K562 (cell line): ENCODE results near the gene CATSPER1. TPM values are rescaled to one million over a fixed set of nuclear protein-coding genes. Genes with fewer than 3 reads are reported as not detected.

Source experiments
- ATF1 ChIP-seq, 2 experiments: fragments of 450-650 bp in 1 of 2; IDR thresholded peaks; 2 replicates each; pipeline ENCODE4 v1.6.1; 2016; ENCODE audit warnings: missing compliant biosample characterization in 1 of 2, missing genetic modification characterization in 1 of 2
- CXXC5 ChIP-seq: fragments of 250-450 bp; sonication (Bioruptor Pico); IDR thresholded peaks from 2 replicates; pipeline ENCODE4 v1.8.0; 2022; ENCODE audit warnings: inconsistent platforms, mild to moderate bottlenecking, moderate library complexity
- ESRRA ChIP-seq: fragments of 450-650 bp; IDR thresholded peaks from 2 replicates; pipeline ENCODE4 v1.6.1; 2014; ENCODE audit warnings: low read depth, mild to moderate bottlenecking, moderate library complexity, borderline replicate concordance
- ETV1 ChIP-seq: fragments of 450-650 bp; conservative IDR thresholded peaks from 2 replicates; pipeline ENCODE4 v1.6.1; 2016; ENCODE audit warnings: missing genetic modification characterization, control low read depth, low read depth, missing compliant biosample characterization
- FOXA3 ChIP-seq, 2 experiments: fragments of 450-650 bp in 1 of 2; sonication (generic) in 1 of 2; formaldehyde crosslinking; IDR thresholded peaks in 1 of 2; conservative IDR thresholded peaks in 1 of 2; 2 replicates each; pipeline versions ENCODE4 v1.4.0 to v1.8.0; 2020 to 2022; ENCODE audit warnings: mild to moderate bottlenecking in 2 of 2, missing genetic modification reagents in 1 of 2
- GTF2E2 ChIP-seq: fragments of 200-800 bp; sonication (Bioruptor generic); IDR thresholded peaks from 2 replicates; pipeline ENCODE4 v1.6.1; 2016; ENCODE audit warnings: missing genetic modification characterization, missing compliant biosample characterization
- HMGN3 ChIP-seq: IDR thresholded peaks from 2 replicates; pipeline ENCODE4 v1.6.1; 2011; ENCODE audit warnings: borderline replicate concordance, low read depth, mild to moderate bottlenecking, mixed read lengths, low read length; ENCODE audit not compliant: insufficient read length; ENCODE audit errors: extremely low read depth
- HNRNPLL ChIP-seq: fragments of 200-400 bp; formaldehyde crosslinking; IDR thresholded peaks from 2 replicates; pipeline ENCODE4 v1.6.1; 2017; ENCODE audit warnings: low read length, low read depth, mild to moderate bottlenecking; ENCODE audit not compliant: poor library complexity, severe bottlenecking
- JUND ChIP-seq, 2 experiments: IDR thresholded peaks; 2 replicates in 1 of 2; 3 replicates in 1 of 2; pipeline ENCODE4 v1.6.1; 2011; ENCODE audit warnings: borderline replicate concordance in 2 of 2, low read depth in 2 of 2, low read length in 2 of 2, improper control_type of control experiment in 1 of 2, missing biosample characterization in 1 of 2, missing genetic modification characterization in 1 of 2, missing genetic modification reagents in 1 of 2
- KDM5B ChIP-seq: fragments of 200-600 bp; sonication (generic); IDR thresholded peaks from 2 replicates; pipeline ENCODE4 v1.6.1; 2012; ENCODE audit warnings: low read depth, mild to moderate bottlenecking, moderate library complexity, low read length, control low read depth, inconsistent platforms; ENCODE audit not compliant: insufficient replicate concordance
- MEF2A ChIP-seq: IDR thresholded peaks from 2 replicates; pipeline ENCODE4 v1.6.1; 2011; ENCODE audit warnings: low read depth, mild to moderate bottlenecking, low read length, moderate library complexity; ENCODE audit not compliant: control insufficient read depth
- NFYB ChIP-seq: IDR thresholded peaks from 2 replicates; pipeline ENCODE4 v1.6.1; 2011; ENCODE audit warnings: mild to moderate bottlenecking, moderate library complexity; ENCODE audit not compliant: insufficient read length; ENCODE audit errors: extremely low read depth
- PHF8 ChIP-seq: fragments of 200-600 bp; sonication (generic); IDR thresholded peaks from 2 replicates; pipeline ENCODE4 v1.6.1; 2012; ENCODE audit warnings: mixed run types, mild to moderate bottlenecking, inconsistent platforms, low read length, moderate library complexity, borderline replicate concordance
- PML ChIP-seq: IDR thresholded peaks from 2 replicates; pipeline ENCODE4 v1.6.1; 2012; ENCODE audit warnings: low read length, inconsistent platforms
- POLR2AphosphoS5 ChIP-seq: IDR thresholded peaks from 2 replicates; pipeline ENCODE4 v1.6.1; 2011; ENCODE audit warnings: mild to moderate bottlenecking, low read depth, low read length, moderate library complexity; ENCODE audit not compliant: control insufficient read depth, insufficient read depth
- POLR2G ChIP-seq: fragments of 200-400 bp; formaldehyde crosslinking; IDR thresholded peaks from 2 replicates; pipeline ENCODE4 v1.6.1; 2017; ENCODE audit warnings: low read depth, mild to moderate bottlenecking, antibody characterized with exemption, low read length, moderate library complexity
- POLR2H ChIP-seq: IDR thresholded peaks from 2 replicates; pipeline ENCODE4 v1.6.1; 2016; ENCODE audit warnings: missing genetic modification characterization, low read depth, mild to moderate bottlenecking, control low read depth, missing compliant biosample characterization, moderate library complexity
- RBBP5 ChIP-seq: fragments of 200-600 bp; sonication (generic); IDR thresholded peaks from 2 replicates; pipeline ENCODE4 v1.6.1; 2012; ENCODE audit warnings: borderline replicate concordance, mild to moderate bottlenecking, low read length, control low read depth, inconsistent platforms; ENCODE audit not compliant: insufficient read depth, poor library complexity, severe bottlenecking
- RBM17 ChIP-seq: fragments of 200-400 bp; formaldehyde crosslinking; IDR thresholded peaks from 2 replicates; pipeline ENCODE4 v1.6.1; 2017; ENCODE audit warnings: low read depth, mild to moderate bottlenecking, low read length, borderline replicate concordance
- TAF15 ChIP-seq: fragments of 200-400 bp; formaldehyde crosslinking; IDR thresholded peaks from 2 replicates; pipeline ENCODE4 v1.6.1; 2017; ENCODE audit warnings: mild to moderate bottlenecking, low read depth, low read length, moderate library complexity
- TAF9B ChIP-seq: fragments of 450-650 bp; IDR thresholded peaks from 2 replicates; pipeline ENCODE4 v1.6.1; 2018; ENCODE audit warnings: mild to moderate bottlenecking; ENCODE audit not compliant: partially characterized antibody
- ZNF263 ChIP-seq: sonication (generic); formaldehyde crosslinking; IDR thresholded peaks from 2 replicates; pipeline ENCODE4 v1.8.0; 2022; ENCODE audit warnings: mild to moderate bottlenecking, missing genetic modification reagents, borderline replicate concordance
- polyA plus RNA-seq, 8 experiments: library from polyadenylated mRNA; depleted of rRNA in 4 of 8; stranded (reverse) in 5 of 8; unstranded in 3 of 8; fragments of >200 nt; fragmentation: Nextera tagmentation in 2 of 8; fragmentation: Illumina TruSeq in 1 of 8; extraction: Ambion mirVana in 2 of 8; extraction: Trizol in 1 of 8; gene quantifications; 2 replicates each; pipeline versions ENCODE4 v1.2.1 to v1.2.3, GENCODE V29; 2011 to 2014; ENCODE audit warnings: inconsistent platforms in 1 of 8, missing spikeins in 1 of 8
- total RNA-seq, 7 experiments: library from RNA; depleted of rRNA in 6 of 7; stranded (reverse); fragments of >200 nt in 6 of 7; fragmentation: Illumina TruSeq in 2 of 7; extraction: Trizol in 2 of 7; gene quantifications; 2 replicates each; pipeline versions ENCODE4 v1.2.1 to v1.2.3, GENCODE V29; 2011 to 2021; ENCODE audit warnings: low replicate concordance in 1 of 7
- TF ChIP-seq, protein P1 (sequence below), 2 experiments: fragments of 250-450 bp in 1 of 2; fragments of 450-650 bp in 1 of 2; sonication (Bioruptor Pico) in 1 of 2; IDR thresholded peaks; 2 replicates each; pipeline versions ENCODE4 v1.6.1 to v1.8.0; 2016 to 2021; ENCODE audit warnings: mild to moderate bottlenecking in 2 of 2, moderate library complexity in 2 of 2, missing compliant biosample characterization in 1 of 2, missing genetic modification characterization in 1 of 2

CATSPER1 gene
- total and polyA plus RNA-seq, 9 of the 15 experiments (the other 6 are each of a cell fraction or from before 2014, with no cell fraction given), result 0.21 to 3.3 (median 0.76) TPM

DNA sequence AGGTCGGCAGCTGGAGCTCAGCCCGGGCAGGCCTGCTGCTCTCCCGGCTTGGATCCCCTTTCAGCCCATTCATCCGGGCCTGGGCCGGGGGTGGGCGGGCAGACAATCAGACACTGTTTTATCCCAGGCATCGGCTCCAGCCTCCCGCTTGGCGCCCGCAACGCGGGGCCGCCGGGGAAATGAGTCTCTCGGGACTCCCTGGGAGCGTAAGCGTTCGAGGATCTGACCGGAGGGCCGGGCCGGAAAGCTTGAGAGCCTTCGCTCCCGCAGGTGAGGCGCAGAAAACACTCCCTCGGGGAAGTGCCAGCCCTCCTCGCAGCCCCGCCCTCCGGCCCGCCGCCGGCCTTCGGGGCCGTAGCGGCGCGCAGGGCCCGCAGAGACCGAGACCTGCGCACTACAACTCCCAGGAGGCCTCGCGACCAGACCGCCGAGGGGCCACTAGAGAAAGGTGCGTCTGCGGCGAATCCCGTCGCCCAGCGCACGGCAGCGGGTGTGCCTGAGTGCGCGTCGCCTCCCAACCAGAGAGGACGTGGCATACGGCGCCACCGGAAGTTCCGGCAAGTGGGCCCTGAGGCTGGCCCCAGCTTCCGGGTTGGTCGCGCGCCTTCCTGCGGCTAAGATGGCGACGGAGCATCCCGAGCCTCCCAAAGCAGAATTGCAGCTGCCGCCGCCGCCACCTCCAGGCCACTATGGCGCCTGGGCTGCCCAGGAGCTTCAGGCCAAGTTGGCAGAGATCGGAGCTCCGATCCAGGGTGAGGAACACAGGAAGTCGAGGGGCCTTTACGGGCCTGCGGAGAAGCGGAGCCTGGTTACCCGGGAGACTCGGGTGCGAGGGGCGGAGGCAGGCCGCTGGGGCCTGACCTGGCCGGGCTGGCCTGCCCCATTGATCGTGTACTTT lies 25.7 kb upstream of the CATSPER1 start, which contains the start of gene SF3B2 (continued):
- TF ChIP-seq, protein P1, sequence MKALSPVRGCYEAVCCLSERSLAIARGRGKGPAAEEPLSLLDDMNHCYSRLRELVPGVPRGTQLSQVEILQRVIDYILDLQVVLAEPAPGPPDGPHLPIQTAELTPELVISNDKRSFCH (CRISPR knock-in tag; IDR thresholded peaks at IDR 0.05), result no peak
- TF ChIP-seq, protein P1 (tag; IDR thresholded peaks at IDR 0.05), result peak; percentile 48; the same call in 1 of the 2 replicates
- TF ChIP-seq POLR2G (peak; percentile 99), RBM17 (no peak), GTF2E2 (peak; percentile 78), JUND (IDR thresholded peaks at IDR 0.05; ENCODE audit: borderline replicate concordance, low read depth, low read length) (peak; percentile 66; the same call in 1 of the 2 replicates), JUND (tag; IDR thresholded peaks at IDR 0.05; ENCODE audit: borderline replicate concordance, low read depth, low read length) (no peak; the same call in 2 of the 3 replicates), ESRRA (peak; percentile 84; the same call in 1 of the 2 replicates), TAF15 (no peak), RBBP5 (peak; percentile 87), CXXC5 (CRISPR knock-in tag) (peak; percentile 99), ETV1 (tag) (peak; percentile 83), ZNF263 (CRISPR knock-in tag) (0 out of 2 replicates have a peak, but pooled peaks have one; percentile 37), NFYB (peak; percentile 11), FOXA3 (CRISPR knock-in tag; conservative IDR thresholded peaks at IDR 0.05 in 1 of 2, IDR thresholded peaks at IDR 0.05 in 1 of 2) (0 out of 4 replicates have a peak, but pooled peaks of 1 of the 2 experiments have one; percentile 36), POLR2H (tag) (peak; percentile 73), POLR2AphosphoS5 (peak; percentile 66), PML (0 out of 2 replicates have a peak, but pooled peaks have one; percentile 76), PHF8 (peak; percentile 92), ATF1 (CRISPR knock-in tag; IDR thresholded peaks at IDR 0.05) (peak; percentile 82), ATF1 (tag; IDR thresholded peaks at IDR 0.05) (peak; percentile 95), HMGN3 (peak; percentile 62), HNRNPLL (peak; percentile 87), MEF2A (no peak), TAF9B (peak; percentile 93), KDM5B (peak; percentile 83)
